ENCODE data around the gene LRRC26.

DNA sequence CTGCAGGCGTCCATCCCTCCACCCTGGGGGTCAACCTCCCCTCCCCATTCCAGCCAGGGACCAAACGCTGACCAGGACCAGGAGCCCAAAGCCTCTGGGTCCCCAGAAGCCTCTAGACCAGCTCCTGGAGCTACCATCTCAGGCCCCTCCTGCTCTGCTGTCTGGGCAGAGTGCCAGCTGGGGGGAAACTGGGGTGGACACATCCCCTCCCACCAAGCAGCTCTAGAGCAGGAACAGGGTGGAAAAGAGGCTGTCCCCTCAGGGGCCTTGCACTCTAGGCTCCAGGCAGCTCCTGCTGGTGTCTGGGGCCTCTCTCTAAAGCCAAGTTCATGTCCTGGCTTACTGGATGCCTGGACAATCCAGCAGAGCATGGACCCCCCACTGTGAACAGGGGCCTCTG is 23.0 kb upstream of the LRRC26 start:
- TF ChIP-seq CTCF (IDR thresholded peaks at IDR 0.05) = no peak
- TF ChIP-seq POLR2A (IDR thresholded peaks at IDR 0.05) = no peak
